Spleen (tissue), 11 donors: ENCODE measurements around the gene HSF2BP. TPM values are rescaled to one million over a fixed set of nuclear protein-coding genes. Genes with fewer than 3 reads are reported as not detected.

ENCODE experiments used
- DNase-seq: peaks from one replicate; pipeline ENCODE4 v3.0.0-alpha.2; 2020
- H3K27ac ChIP-seq, 8 donors: fragments of 200-600 bp; sonication (generic) in 7 of 8; 1 replicate in 4 of 8; 2 replicates in 4 of 8; pipeline versions ENCODE4 v1.5.0 to v1.8.0; 2016 to 2021; ENCODE audit warnings: inconsistent platforms in 4 of 8, mild to moderate bottlenecking in 4 of 8, moderate library complexity in 1 of 8
- H3K27me3 ChIP-seq, 7 donors: fragments of 200-600 bp; sonication (generic) in 6 of 7; replicated peaks in 1 of 7; 1 replicate in 4 of 7; 2 replicates in 3 of 7; pipeline versions ENCODE4 v1.5.0 to v1.8.0; 2016 to 2021; ENCODE audit warnings: inconsistent platforms in 3 of 7, mild to moderate bottlenecking in 1 of 7
- H3K36me3 ChIP-seq, 6 donors: fragments of 200-600 bp; sonication (generic) in 5 of 6; 1 replicate in 4 of 6; 2 replicates in 2 of 6; pipeline versions ENCODE4 v1.5.0 to v1.8.0; 2016 to 2021; ENCODE audit warnings: inconsistent platforms in 2 of 6
- H3K4me1 ChIP-seq, 6 donors: fragments of 200-600 bp; sonication (generic) in 5 of 6; 1 replicate in 3 of 6; 2 replicates in 3 of 6; pipeline versions ENCODE4 v1.5.0 to v1.8.0; 2016 to 2021; ENCODE audit warnings: inconsistent platforms in 3 of 6
- H3K4me3 ChIP-seq, 8 donors: fragments of 200-600 bp; sonication (generic) in 7 of 8; 1 replicate in 4 of 8; 2 replicates in 4 of 8; pipeline versions ENCODE4 v1.5.0 to v1.8.0; 2016 to 2021; ENCODE audit warnings: inconsistent platforms in 4 of 8, mild to moderate bottlenecking in 4 of 8, moderate library complexity in 2 of 8
- H3K9me3 ChIP-seq, 8 donors: fragments of 200-600 bp; sonication (generic) in 7 of 8; 1 replicate in 4 of 8; 2 replicates in 4 of 8; pipeline versions ENCODE4 v1.5.0 to v1.8.0; 2016 to 2021; ENCODE audit warnings: inconsistent platforms in 4 of 8
- CTCF ChIP-seq, 11 experiments: fragments of 200-600 bp in 7 of 11; fragments of 450-650 bp in 4 of 11; sonication (generic) in 4 of 11; IDR thresholded peaks in 8 of 11; conservative IDR thresholded peaks in 3 of 11; 1 replicate in 7 of 11; 2 replicates in 4 of 11; pipeline versions ENCODE4 v1.4.0 to v1.8.0; 2016 to 2021; ENCODE audit warnings: antibody characterized with exemption in 11 of 11, inconsistent platforms in 4 of 11, mild to moderate bottlenecking in 1 of 11
- POLR2A ChIP-seq, 3 donors: fragments of 450-650 bp; IDR thresholded peaks; one replicate each; pipeline ENCODE4 v1.5.1; 2017; ENCODE audit warnings: antibody characterized with exemption in 3 of 3, mild to moderate bottlenecking in 1 of 3
- POLR2AphosphoS5 ChIP-seq, 3 donors: sonication (generic); formaldehyde crosslinking; IDR thresholded peaks; one replicate each; pipeline ENCODE4 v1.5.1; 2017; ENCODE audit warnings: antibody characterized with exemption in 3 of 3
- WGBS, 5 donors: extraction: QIAGEN DNeasy Blood & Tissue Kit in 3 of 5; methylation state at CpG; one replicate each; pipeline versions ENCODE4 v1.1.5 to v1.1.7; 2013 to 2018; 5-methylcytosine and 5-hydroxymethylcytosine counted together
- intact Hi-C: fragments of 100-400 bp; cut with DNase I; formaldehyde crosslinking; loops from one replicate; pipeline ENCODE4 v1.15.0; 2023; ENCODE audit warnings: low total_unique reads
- polyA plus RNA-seq, 3 donors: library from polyadenylated mRNA; stranded (reverse); fragments of 200-250 nt; gene quantifications; one replicate each; pipeline ENCODE4 v1.2.1, GENCODE V29; 2013
- total RNA-seq, 7 donors: library from RNA; depleted of rRNA in 3 of 7; stranded (reverse); fragments of >200 nt in 3 of 7; fragmentation: NEBNext Ultra II Directional in 4 of 7; extraction: Animal tissue kit (Norgen Biotek cat#: 25700) in 4 of 7; gene quantifications; one replicate each; pipeline versions ENCODE4 v1.1.0 to v1.2.1, GENCODE V29; 2016 to 2021
- donor health status: healthy with polysubstance abuse.
- donor health status: DM: no; HTN: no; CAD: no; lungs with moderate emphysema.
- donor health status: DM: no; HTN: no; CAD: no.
- donor health status: Bipolar disorder and iron deficiency.
- donor health status: healthy.
- donor health status: DM: no; HTN: no; CAD: no.
- donor health status: DM: yes; HTN: yes; CAD: no.

The HSF2BP gene
- total and polyA plus RNA-seq, 10 donors: 0.13 to 1.9 (median 0.41) TPM; not detected in 2

GRCh38 chr21:43600642-43601402 lies 58.5 kb downstream of the HSF2BP start:
- TF ChIP-seq POLR2AphosphoS5 (IDR thresholded peaks at IDR 0.05) (no peak), POLR2A (IDR thresholded peaks at IDR 0.05) (no peak), CTCF (IDR thresholded peaks at IDR 0.05 in 8 of 11, conservative IDR thresholded peaks at IDR 0.05 in 3 of 11) (no peak)
- no peak for DNase-seq
- H3K4me1 ChIP-seq: peaks cover 0 to 9% (median 4%) of the 10 kb centered on the region in 6 donors
- no peaks in the 10 kb centered on the region for H3K27me3 ChIP-seq
- H3K9me3 ChIP-seq: no peaks in the 10 kb centered on the region
- intact Hi-C loops: no loop called here
- 83 to 92% (median 91%) methylated on average over 12 of the region's 12 CpGs for WGBS, 5 donors
- no peaks in the 10 kb centered on the region for H3K36me3 ChIP-seq
- no peak overlapping the region for H3K4me3 ChIP-seq
- no peak overlapping the region for H3K27ac ChIP-seq

DNA sequence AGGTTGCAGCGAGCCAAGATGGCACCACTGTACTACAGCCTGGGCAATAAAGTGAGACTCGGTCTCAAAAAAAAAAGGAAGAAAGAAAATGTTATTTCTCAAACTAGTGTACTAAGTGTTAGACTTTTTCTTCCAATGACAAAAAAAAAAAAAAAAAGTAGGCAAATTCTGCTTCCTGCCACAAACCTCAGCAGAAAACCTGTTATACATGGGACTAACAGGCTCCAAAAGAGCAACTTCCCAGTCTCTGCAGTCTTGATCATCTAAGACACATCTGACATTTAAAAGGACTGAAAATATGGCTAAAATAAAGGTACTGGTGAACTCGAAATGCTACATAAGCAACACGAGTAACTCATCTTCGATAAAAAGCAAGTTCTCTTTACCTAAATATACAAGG lies 59.6 kb downstream of the HSF2BP start:
- Histone ChIP-seq H3K4me1 (peaks cover 0 to 9% (median 4%) of the 10 kb centered on the region in 6 donors), H3K27ac (no peak overlapping the region), H3K4me3 (no peak overlapping the region), H3K27me3 (no peaks in the 10 kb centered on the region), H3K9me3 (no peaks in the 10 kb centered on the region), H3K36me3 (no peaks in the 10 kb centered on the region)
- WGBS, 5 donors: 37 to 53% (median 43%) methylated on average over 5 of the region's 5 CpGs
- intact Hi-C loops: no loop called here
- no peak for DNase-seq
- TF ChIP-seq POLR2AphosphoS5 (IDR thresholded peaks at IDR 0.05): no peak
- TF ChIP-seq CTCF (IDR thresholded peaks at IDR 0.05 in 8 of 11, conservative IDR thresholded peaks at IDR 0.05 in 3 of 11): no peak
- TF ChIP-seq POLR2A (IDR thresholded peaks at IDR 0.05): no peak

DNA sequence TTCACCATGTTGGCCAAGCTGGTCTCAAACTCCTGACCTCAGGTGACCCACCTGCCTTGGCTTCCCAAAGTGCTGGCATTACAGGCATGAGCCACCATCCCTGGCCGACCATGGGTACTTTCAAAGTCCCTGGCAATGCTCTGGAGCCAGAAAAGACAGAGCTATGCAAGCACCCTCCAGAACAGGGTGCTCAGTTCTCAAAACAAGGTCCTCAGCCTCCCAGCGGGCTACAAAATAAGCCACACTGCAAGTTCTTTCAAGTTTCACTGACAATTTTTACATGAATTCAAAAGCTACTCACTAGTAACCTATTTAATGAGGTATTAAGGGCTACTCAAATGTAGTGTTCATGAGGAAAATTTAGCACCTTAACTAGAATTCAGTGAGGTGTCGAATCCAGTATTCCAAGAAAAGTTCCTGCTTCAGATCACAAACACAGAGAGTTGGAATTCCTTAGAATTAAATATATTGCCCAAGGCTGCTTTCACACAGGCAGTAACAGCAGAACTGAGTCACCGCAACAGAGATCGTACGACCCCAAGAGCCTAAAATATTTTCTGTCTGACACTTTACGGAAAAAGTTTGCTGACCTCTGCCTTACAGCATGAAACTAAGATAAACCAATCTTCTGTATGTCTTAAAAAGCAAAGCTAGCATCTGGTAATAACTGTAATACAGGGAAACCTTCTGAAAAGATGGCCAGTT lies 60.7 kb downstream of the HSF2BP start:
- no peak for DNase-seq
- Histone ChIP-seq H3K4me3 (no peak overlapping the region), H3K36me3 (no peaks in the 10 kb centered on the region), H3K27ac (no peak overlapping the region), H3K27me3 (no peaks in the 10 kb centered on the region), H3K9me3 (no peaks in the 10 kb centered on the region), H3K4me1 (peaks cover 0 to 9% (median 4%) of the 10 kb centered on the region in 6 donors)
- TF ChIP-seq POLR2A (IDR thresholded peaks at IDR 0.05) (no peak), CTCF (IDR thresholded peaks at IDR 0.05 in 8 of 11, conservative IDR thresholded peaks at IDR 0.05 in 3 of 11) (no peak), POLR2AphosphoS5 (IDR thresholded peaks at IDR 0.05) (no peak)
- intact Hi-C loops: no loop called here
- 89 to 94% (median 90%) methylated on average over 7 of the region's 7 CpGs for WGBS, 5 donors
